Large intestine (tissue), 3 donors: ENCODE results near the gene SRRM5. TPM values are rescaled to one million over a fixed set of nuclear protein-coding genes. Genes with fewer than 3 reads are reported as not detected.
"Not testable (repeated sequence)": the region's sequence is repeated elsewhere in the genome, so short reads cannot be mapped to it uniquely, and the experiment has no call there.

Experiments used
- DNase-seq, 2 donors: peaks; one replicate each; pipeline versions ENCODE4 v3.0.0 to v3.0.0-alpha.2; 2013
- H3K27ac ChIP-seq: one replicate; pipeline ENCODE4 v1.5.1; 2013; ENCODE audit warnings: low read length
- H3K27me3 ChIP-seq: 2 replicates; pipeline ENCODE4 v1.6.1; 2013; ENCODE audit warnings: low read length; ENCODE audit not compliant: control insufficient read depth, insufficient read depth
- H3K36me3 ChIP-seq: 2 replicates; pipeline ENCODE4 v1.6.1; 2013; ENCODE audit warnings: low read length; ENCODE audit not compliant: control insufficient read depth, insufficient read depth
- H3K4me1 ChIP-seq: one replicate; pipeline ENCODE4 v1.6.1; 2013; ENCODE audit warnings: low read length; ENCODE audit not compliant: control insufficient read depth, insufficient read depth
- H3K4me3 ChIP-seq: one replicate; pipeline ENCODE4 v1.5.1; 2013; ENCODE audit warnings: low read length
- H3K9me3 ChIP-seq: one replicate; pipeline ENCODE4 v1.6.1; 2013; ENCODE audit warnings: mild to moderate bottlenecking, low read depth, low read length, moderate library complexity; ENCODE audit not compliant: control insufficient read depth
- WGBS: methylation state at CpG from one replicate; pipeline ENCODE4 v1.1.5; 2013; ENCODE audit warnings: low lambda C conversion rate; ENCODE audit not compliant: insufficient coverage; 5-methylcytosine and 5-hydroxymethylcytosine counted together
- polyA plus RNA-seq: library from polyadenylated mRNA; unstranded; fragments of 120-200 nt; gene quantifications from one replicate; pipeline ENCODE4 v1.2.1, GENCODE V29; 2013

Gene SRRM5
- polyA plus RNA-seq, 1 donor: 1.5 TPM

GRCh38 chr19:43650276-43650675 lies 38.4 kb downstream of the SRRM5 start:
- H3K4me1 ChIP-seq, H3K4me3 ChIP-seq, H3K27me3 ChIP-seq, H3K9me3 ChIP-seq, DNase-seq, H3K27ac ChIP-seq, H3K36me3 ChIP-seq: not testable (repeated sequence)
- WGBS: no CpG with 5 or more reads among the region's 7 CpGs

GRCh38 chr19:43651758-43652545 lies 40.1 kb downstream of the SRRM5 start:
- Histone ChIP-seq H3K4me1 (no peaks in the 10 kb centered on the region), H3K4me3 (no peak overlapping the region), H3K9me3 (no peaks in the 10 kb centered on the region), H3K36me3 (peaks cover 3% of the 10 kb centered on the region), H3K27me3 (no peaks in the 10 kb centered on the region), H3K27ac (no peak overlapping the region)
- DNase-seq: peak in 1 of 2 donors; percentile 56
- WGBS: no CpG with 5 or more reads among the region's 14 CpGs

- Histone ChIP-seq H3K27me3 (no peaks in the 10 kb centered on the region), H3K4me1 (no peaks in the 10 kb centered on the region), H3K36me3 (peaks cover 3% of the 10 kb centered on the region), H3K9me3 (no peaks in the 10 kb centered on the region), H3K4me3 (no peak overlapping the region), H3K27ac (no peak overlapping the region)
- no peak for DNase-seq
- no CpG with 5 or more reads among the region's 5 CpGs for WGBS
These were observed 40.6 kb downstream of the SRRM5 start for GRCh38 chr19:43652546-43652874.

GRCh38 chr19:43656436-43656835 lies 44.5 kb downstream of the SRRM5 start:
- Histone ChIP-seq H3K4me1 (no peaks in the 10 kb centered on the region), H3K36me3 (no peaks in the 10 kb centered on the region), H3K4me3 (no peak overlapping the region), H3K9me3 (no peaks in the 10 kb centered on the region), H3K27ac (no peak overlapping the region), H3K27me3 (no peaks in the 10 kb centered on the region)
- no CpG with 5 or more reads among the region's 6 CpGs for WGBS
- DNase-seq: no peak

GRCh38 chr19:43658001-43658400 lies 46.1 kb downstream of the SRRM5 start:
- no CpG with 5 or more reads among the region's 2 CpGs for WGBS
- Histone ChIP-seq H3K9me3 (no peaks in the 10 kb centered on the region), H3K4me1 (no peaks in the 10 kb centered on the region), H3K4me3 (no peak overlapping the region), H3K36me3 (no peaks in the 10 kb centered on the region), H3K27ac (no peak overlapping the region), H3K27me3 (no peaks in the 10 kb centered on the region)
- DNase-seq: no peak

- Histone ChIP-seq H3K9me3 (no peaks in the 10 kb centered on the region), H3K27ac (no peak overlapping the region), H3K4me3 (no peak overlapping the region), H3K4me1 (no peaks in the 10 kb centered on the region), H3K27me3 (no peaks in the 10 kb centered on the region), H3K36me3 (no peaks in the 10 kb centered on the region)
- 93% methylated on average over 3 of the region's 8 CpGs for WGBS
- no peak for DNase-seq
These were observed 46.6 kb downstream of the SRRM5 start for GRCh38 chr19:43658494-43658893.

- H3K27ac ChIP-seq: no peak overlapping the region
- no peak overlapping the region for H3K4me3 ChIP-seq
- no peak for DNase-seq
- no CpG with 5 or more reads among the region's 7 CpGs for WGBS
- H3K9me3 ChIP-seq: no peaks in the 10 kb centered on the region
- no peaks in the 10 kb centered on the region for H3K36me3 ChIP-seq
- no peaks in the 10 kb centered on the region for H3K27me3 ChIP-seq
- no peaks in the 10 kb centered on the region for H3K4me1 ChIP-seq
These were observed 48.5 kb downstream of the SRRM5 start for GRCh38 chr19:43660301-43660970.

- no peak overlapping the region for H3K27ac ChIP-seq
- no peaks in the 10 kb centered on the region for H3K4me1 ChIP-seq
- H3K36me3 ChIP-seq: no peaks in the 10 kb centered on the region
- no peaks in the 10 kb centered on the region for H3K9me3 ChIP-seq
- no CpG with 5 or more reads among the region's 6 CpGs for WGBS
- H3K27me3 ChIP-seq: no peaks in the 10 kb centered on the region
- H3K4me3 ChIP-seq: no peak overlapping the region
- DNase-seq: no peak
These were observed 49.1 kb downstream of the SRRM5 start for GRCh38 chr19:43660971-43661360.

GRCh38 chr19:43662487-43662886 lies 50.6 kb downstream of the SRRM5 start:
- no CpG with 5 or more reads among the region's 6 CpGs for WGBS
- Histone ChIP-seq H3K27ac (no peak overlapping the region), H3K36me3 (no peaks in the 10 kb centered on the region), H3K4me1 (peaks cover 2% of the 10 kb centered on the region), H3K9me3 (no peaks in the 10 kb centered on the region), H3K27me3 (no peaks in the 10 kb centered on the region), H3K4me3 (no peak overlapping the region)
- DNase-seq: no peak

- no peaks in the 10 kb centered on the region for H3K9me3 ChIP-seq
- no peak overlapping the region for H3K27ac ChIP-seq
- DNase-seq: no peak
- H3K4me3 ChIP-seq: no peak overlapping the region
- H3K36me3 ChIP-seq: no peaks in the 10 kb centered on the region
- H3K27me3 ChIP-seq: peaks cover under 1% of the 10 kb centered on the region
- peaks cover 10% of the 10 kb centered on the region for H3K4me1 ChIP-seq
- no CpG with 5 or more reads among the region's 7 CpGs for WGBS
These were observed 52.1 kb downstream of the SRRM5 start for GRCh38 chr19:43664018-43664417.
